Pancreas (tissue), 10 donors: ENCODE results near the gene YY2. TPM values are rescaled to one million over a fixed set of nuclear protein-coding genes. Genes with fewer than 3 reads are reported as not detected.
"Not testable (repeated sequence)": the region's sequence is repeated elsewhere in the genome, so short reads cannot be mapped to it uniquely, and the experiment has no call there.

Experiments
- ATAC-seq, 4 donors: fragments of 200-7000 bp; cut with Tn5 transposase; one replicate each; pipeline versions ENCODE4 v1.8.0 to v1.9.1; 2020; ENCODE audit warnings: mild to moderate bottlenecking in 4 of 4, moderate library complexity in 4 of 4
- DNase-seq, 6 donors: peaks; one replicate each; pipeline ENCODE4 v3.0.0-alpha.2; 2020
- FAIRE-seq: peaks from 2 replicates; lab custom pipeline; 2012; peaks lifted over from hg19 to GRCh38; lab: Jason Lieb, UNC
- H3K27ac ChIP-seq, 4 donors: fragments of 200-600 bp; sonication (generic); 1 replicate in 3 of 4; 2 replicates in 1 of 4; pipeline versions ENCODE4 v1.5.0 to v1.8.0; 2020
- H3K27me3 ChIP-seq, 4 donors: fragments of 200-600 bp; one replicate each; pipeline ENCODE4 v1.8.0; 2021
- H3K36me3 ChIP-seq, 3 donors: fragments of 200-600 bp; sonication (generic) in 1 of 3; one replicate each; pipeline versions ENCODE4 v1.5.0 to v1.8.0; 2020 to 2021
- H3K4me1 ChIP-seq, 3 donors: fragments of 200-600 bp; one replicate each; pipeline ENCODE4 v1.8.0; 2021
- H3K4me3 ChIP-seq, 4 donors: fragments of 200-600 bp; sonication (generic) in 2 of 4; one replicate each; pipeline versions ENCODE4 v1.5.0 to v1.8.0; 2020 to 2021
- H3K9me3 ChIP-seq, 4 donors: fragments of 200-600 bp; one replicate each; pipeline ENCODE4 v1.8.0; 2021
- WGBS, 2 donors: extraction: QIAGEN DNeasy Blood & Tissue Kit; methylation state at CpG; one replicate each; pipeline ENCODE4 v1.1.7; 2013; 5-methylcytosine and 5-hydroxymethylcytosine counted together
- intact Hi-C, 3 donors: fragments of 100-400 bp; cut with DNase I; formaldehyde crosslinking; loops; one replicate each; pipeline versions ENCODE4 v1.11.1 to v1.14.2; 2022
- polyA plus RNA-seq, 2 donors: library from polyadenylated mRNA; stranded (reverse); fragments of 200-250 nt; gene quantifications; one replicate each; pipeline ENCODE4 v1.2.3, GENCODE V29; 2013
- total RNA-seq, 6 donors: library from RNA; stranded (reverse); fragmentation: NEBNext Ultra II Directional in 4 of 6; extraction: Animal tissue kit (Norgen Biotek cat#: 25700) in 4 of 6; gene quantifications; one replicate each; pipeline versions ENCODE4 v1.2.1 to v1.2.4, GENCODE V29; 2021 to 2023
- TF ChIP-seq, protein P1 (sequence below), 4 donors: fragments of 200-600 bp; sonication (generic) in 3 of 4; IDR thresholded peaks; one replicate each; pipeline versions ENCODE4 v1.5.0 to v1.8.0; 2021; ENCODE audit warnings: antibody characterized with exemption in 4 of 4
- donor health status: healthy with polysubstance abuse.
- donor health status: DM: no; HTN: no; CAD: no; lungs with moderate emphysema.
- donor health status: DM: no; HTN: no; CAD: no.
- donor health status: control.
- donor health status: control.
- donor health status: Bipolar disorder and iron deficiency.
- donor health status: DM: yes; HTN: yes; CAD: no.
- donor health status: DM: no; HTN: no; CAD: no.
- donor health status: DM: no; HTN: no; CAD: no.
- donor health status: DM: yes; HTN: yes; CAD: no.

The YY2 gene
- total and polyA plus RNA-seq, 8 donors, result 0.56 to 1.0 (median 0.84) TPM

DNA sequence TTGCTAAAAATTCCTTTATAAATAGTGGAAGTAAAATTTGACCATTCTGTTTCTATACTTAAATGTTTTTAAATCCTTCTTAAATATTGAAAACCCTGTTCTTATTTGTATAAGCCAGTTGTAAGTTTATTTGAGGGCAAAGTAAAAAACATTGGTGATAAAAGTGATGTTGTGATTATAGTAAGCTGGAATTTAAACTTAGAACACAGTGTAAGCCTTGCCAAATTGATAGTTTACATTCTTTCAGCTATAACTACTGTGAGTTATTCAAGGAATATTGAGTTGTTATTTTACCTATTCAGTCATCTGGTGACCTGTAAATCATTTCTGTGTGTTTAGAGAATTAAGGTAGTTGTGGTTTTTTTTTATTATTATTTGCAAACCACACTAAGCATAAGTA lies 9.6 kb downstream of the YY2 start:
- Histone ChIP-seq H3K36me3 (no peaks in the 10 kb centered on the region), H3K27me3 (peaks cover 0 to 3% (median 0%) of the 10 kb centered on the region in 4 donors), H3K4me3 (no peak overlapping the region), H3K4me1 (no peaks in the 10 kb centered on the region), H3K9me3 (no peaks in the 10 kb centered on the region), H3K27ac (no peak overlapping the region)
- no peak for DNase-seq
- intact Hi-C loops, result no loop called here
- no peak for ATAC-seq
- FAIRE-seq, result peak; percentile 90
- TF ChIP-seq, protein P1, sequence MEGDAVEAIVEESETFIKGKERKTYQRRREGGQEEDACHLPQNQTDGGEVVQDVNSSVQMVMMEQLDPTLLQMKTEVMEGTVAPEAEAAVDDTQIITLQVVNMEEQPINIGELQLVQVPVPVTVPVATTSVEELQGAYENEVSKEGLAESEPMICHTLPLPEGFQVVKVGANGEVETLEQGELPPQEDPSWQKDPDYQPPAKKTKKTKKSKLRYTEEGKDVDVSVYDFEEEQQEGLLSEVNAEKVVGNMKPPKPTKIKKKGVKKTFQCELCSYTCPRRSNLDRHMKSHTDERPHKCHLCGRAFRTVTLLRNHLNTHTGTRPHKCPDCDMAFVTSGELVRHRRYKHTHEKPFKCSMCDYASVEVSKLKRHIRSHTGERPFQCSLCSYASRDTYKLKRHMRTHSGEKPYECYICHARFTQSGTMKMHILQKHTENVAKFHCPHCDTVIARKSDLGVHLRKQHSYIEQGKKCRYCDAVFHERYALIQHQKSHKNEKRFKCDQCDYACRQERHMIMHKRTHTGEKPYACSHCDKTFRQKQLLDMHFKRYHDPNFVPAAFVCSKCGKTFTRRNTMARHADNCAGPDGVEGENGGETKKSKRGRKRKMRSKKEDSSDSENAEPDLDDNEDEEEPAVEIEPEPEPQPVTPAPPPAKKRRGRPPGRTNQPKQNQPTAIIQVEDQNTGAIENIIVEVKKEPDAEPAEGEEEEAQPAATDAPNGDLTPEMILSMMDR (IDR thresholded peaks at IDR 0.05), result no peak

DNA sequence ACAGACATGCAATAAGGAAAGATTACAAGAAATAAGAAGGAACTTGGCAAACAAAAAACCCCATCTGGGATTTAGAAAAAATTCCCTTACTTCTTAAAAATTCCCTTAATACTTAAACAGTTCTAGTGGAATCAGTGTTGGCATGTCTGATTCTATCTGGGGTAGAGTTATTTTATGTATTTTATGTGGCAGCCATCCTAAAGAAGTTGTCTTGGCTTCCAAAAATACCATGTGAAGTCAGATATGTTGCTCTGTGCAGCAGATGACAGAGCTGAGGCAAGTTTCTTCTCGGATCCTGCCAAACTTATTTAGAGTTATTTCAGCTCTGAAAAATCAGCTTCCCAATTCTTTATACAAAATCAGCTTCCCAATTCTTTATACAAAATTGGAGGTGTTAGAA lies 14.7 kb downstream of the YY2 start:
- Histone ChIP-seq H3K9me3 (no peaks in the 10 kb centered on the region), H3K36me3 (no peaks in the 10 kb centered on the region), H3K4me1 (no peaks in the 10 kb centered on the region), H3K27me3 (peaks cover 0 to 3% (median 0%) of the 10 kb centered on the region in 4 donors), H3K4me3 (no peak overlapping the region), H3K27ac (no peak overlapping the region)
- DNase-seq (no peak), ATAC-seq (no peak), FAIRE-seq (no peak)
- TF ChIP-seq, protein P1 (IDR thresholded peaks at IDR 0.05), result no peak
- intact Hi-C loops, result no loop called here
- 86 to 89% methylated on average over 1 of the region's 1 CpG for WGBS, 2 donors

DNA sequence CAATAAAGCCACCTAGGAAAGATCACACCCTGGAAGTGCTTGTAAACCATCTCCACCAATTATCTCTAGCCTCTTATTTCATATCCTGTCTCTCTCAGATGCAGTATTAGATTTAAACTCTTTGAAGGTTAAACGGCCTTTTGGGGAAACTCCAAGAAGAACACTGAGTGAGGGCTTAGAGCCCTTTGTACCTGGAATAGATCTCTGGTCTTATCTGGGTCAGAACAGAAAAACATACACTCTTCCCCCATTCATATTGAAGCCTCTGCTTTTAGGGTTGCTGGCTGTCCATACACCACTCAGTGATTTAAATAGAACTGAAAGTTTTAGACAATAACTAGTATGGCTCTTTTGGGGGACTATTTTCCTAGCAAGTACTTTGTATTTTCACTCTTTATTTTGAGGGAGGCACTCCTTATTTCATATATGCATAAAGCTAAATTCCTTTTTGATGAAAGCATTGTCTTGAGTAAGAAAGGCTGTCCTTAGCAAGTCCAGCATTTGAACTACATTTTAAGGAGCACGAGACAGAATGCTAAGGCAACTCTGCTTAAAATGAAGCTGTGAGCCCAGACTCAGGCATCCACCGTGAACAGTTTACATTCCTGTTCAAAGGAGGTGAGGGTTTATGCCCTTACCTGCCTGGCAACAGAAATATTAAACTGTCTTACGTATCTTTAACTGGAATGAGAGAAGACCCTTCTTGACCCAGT lies 17.4 kb downstream of the YY2 start:
- ATAC-seq (no peak), FAIRE-seq (no peak), DNase-seq (no peak)
- Histone ChIP-seq H3K27me3 (peaks cover 0 to 8% (median 0%) of the 10 kb centered on the region in 4 donors), H3K9me3 (no peaks in the 10 kb centered on the region), H3K27ac (no peak overlapping the region), H3K4me1 (no peaks in the 10 kb centered on the region), H3K4me3 (no peak overlapping the region), H3K36me3 (no peaks in the 10 kb centered on the region)
- WGBS, 2 donors, result 60 to 86% methylated on average over 4 of the region's 4 CpGs
- intact Hi-C loops, result no loop called here
- TF ChIP-seq, protein P1 (IDR thresholded peaks at IDR 0.05), result no peak

DNA sequence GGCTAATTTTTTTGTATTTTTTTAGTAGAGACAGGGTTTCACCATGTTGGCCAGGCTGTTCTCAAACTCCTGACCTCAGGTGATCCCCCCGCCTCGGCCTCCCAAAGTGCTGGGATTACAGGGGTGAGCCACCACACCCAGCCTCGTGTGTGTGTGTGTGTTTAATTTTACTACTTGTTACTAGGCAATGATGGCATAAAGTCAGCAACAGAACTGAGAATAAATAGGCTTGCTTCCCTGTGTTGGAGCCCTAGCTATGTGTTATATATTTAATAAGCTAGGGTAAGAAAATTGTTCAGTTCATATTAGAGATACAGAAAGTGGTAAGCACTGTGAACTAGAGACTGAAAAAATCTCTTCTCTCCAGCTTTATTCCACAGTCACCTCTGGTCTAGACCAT lies 18.4 kb downstream of the YY2 start:
- DNase-seq, H3K27me3 ChIP-seq, FAIRE-seq, H3K9me3 ChIP-seq, ATAC-seq, H3K36me3 ChIP-seq, H3K4me3 ChIP-seq, H3K27ac ChIP-seq, intact Hi-C loops, H3K4me1 ChIP-seq: not testable (repeated sequence)
- 72 to 87% methylated on average over 3 of the region's 3 CpGs for WGBS, 2 donors

DNA sequence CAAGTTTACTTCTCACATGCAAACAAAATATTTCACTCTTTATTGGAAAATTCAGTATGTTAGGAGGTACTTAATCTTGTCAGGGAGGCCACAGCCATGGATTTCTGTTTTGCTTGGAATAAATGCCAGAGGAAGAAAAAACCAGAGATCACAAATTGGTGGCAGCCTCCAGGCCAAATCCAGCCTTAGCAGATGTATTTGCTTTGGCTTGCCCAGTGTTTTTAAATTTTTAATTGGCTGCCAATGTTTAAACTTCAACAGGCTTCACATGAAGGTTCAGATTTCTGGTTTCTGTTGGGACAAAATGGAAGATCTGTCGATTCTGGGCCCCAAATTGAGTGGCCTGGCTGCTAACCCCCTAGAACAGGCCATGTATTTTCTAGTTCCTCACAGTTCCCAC lies 19.2 kb downstream of the YY2 start:
- no peak overlapping the region for H3K27ac ChIP-seq
- no peak overlapping the region for H3K4me3 ChIP-seq
- DNase-seq (no peak), ATAC-seq (no peak), FAIRE-seq (no peak)
- no peaks in the 10 kb centered on the region for H3K9me3 ChIP-seq
- H3K27me3 ChIP-seq, result peaks cover 0 to 8% (median 0%) of the 10 kb centered on the region in 4 donors
- no peaks in the 10 kb centered on the region for H3K36me3 ChIP-seq
- no peaks in the 10 kb centered on the region for H3K4me1 ChIP-seq
- WGBS, 2 donors, result 46 to 62% methylated on average over 1 of the region's 1 CpG
- TF ChIP-seq, protein P1 (IDR thresholded peaks at IDR 0.05), result no peak
- intact Hi-C loops, result no loop called here
